ENCODE measurements around the gene ZWILCH.

- TF ChIP-seq CTCF (IDR thresholded peaks at IDR 0.05; ENCODE audit: borderline replicate concordance, extremely low read depth, low read length, poor library complexity, severe bottlenecking) (no peak), EZH2 (IDR thresholded peaks at IDR 0.05; ENCODE audit: borderline replicate concordance, low read depth, low read length, severe bottlenecking) (no peak)
These were observed 62.8 kb downstream of the ZWILCH start for GRCh38 chr15:66567897-66568296.
